Suprapubic skin (tissue), 4 donors: Measurements from ENCODE around the gene SPDYE4. TPM values are rescaled to one million over a fixed set of nuclear protein-coding genes. Genes with fewer than 3 reads are reported as not detected.

Source experiments
- DNase-seq, 2 donors: peaks; one replicate each; pipeline ENCODE4 v3.0.0-alpha.2; 2019; ENCODE audit warnings: low spot score in 2 of 2
- H3K27ac ChIP-seq: fragments of 200-600 bp; sonication (generic); one replicate; pipeline ENCODE4 v1.5.1; 2019
- H3K27me3 ChIP-seq: fragments of 200-600 bp; sonication (generic); one replicate; pipeline ENCODE4 v1.5.1; 2019
- H3K36me3 ChIP-seq: fragments of 200-600 bp; sonication (generic); one replicate; pipeline ENCODE4 v1.5.1; 2019
- H3K4me1 ChIP-seq: fragments of 200-600 bp; sonication (generic); one replicate; pipeline ENCODE4 v1.5.1; 2019
- H3K4me3 ChIP-seq: fragments of 200-600 bp; sonication (generic); one replicate; pipeline ENCODE4 v1.5.1; 2019; ENCODE audit warnings: mild to moderate bottlenecking
- H3K9me3 ChIP-seq: fragments of 200-600 bp; sonication (generic); one replicate; pipeline ENCODE4 v1.5.1; 2019
- EP300 ChIP-seq: sonication (generic); formaldehyde crosslinking; IDR thresholded peaks from one replicate; pipeline ENCODE4 v1.6.1; 2017; ENCODE audit warnings: antibody characterized with exemption
- POLR2A ChIP-seq, 2 donors: fragments of 450-650 bp; IDR thresholded peaks; one replicate each; pipeline ENCODE4 v1.6.1; 2017; ENCODE audit warnings: antibody characterized with exemption in 2 of 2, mild to moderate bottlenecking in 2 of 2, moderate library complexity in 2 of 2
- POLR2AphosphoS5 ChIP-seq, 3 donors: sonication (generic); formaldehyde crosslinking; IDR thresholded peaks; one replicate each; pipeline ENCODE4 v1.6.1; 2017; ENCODE audit warnings: antibody characterized with exemption in 3 of 3
- WGBS: methylation state at CpG from one replicate; pipeline ENCODE4 v1.1.5; 2018; 5-methylcytosine and 5-hydroxymethylcytosine counted together
- total RNA-seq, 4 donors: library from RNA; depleted of rRNA; stranded (reverse); fragments of >200 nt; gene quantifications; one replicate each; pipeline ENCODE4 v1.1.0, GENCODE V29; 2016
- TF ChIP-seq, protein P1 (sequence below), 2 donors: fragments of 200-600 bp in 1 of 2; fragments of 450-650 bp in 1 of 2; sonication (generic) in 1 of 2; IDR thresholded peaks; one replicate each; pipeline ENCODE4 v1.5.1; 2016 to 2019; ENCODE audit warnings: antibody characterized with exemption in 2 of 2, mild to moderate bottlenecking in 1 of 2, moderate library complexity in 1 of 2

The SPDYE4 gene
- total RNA-seq, 4 donors from 2014 or later, result not detected

DNA sequence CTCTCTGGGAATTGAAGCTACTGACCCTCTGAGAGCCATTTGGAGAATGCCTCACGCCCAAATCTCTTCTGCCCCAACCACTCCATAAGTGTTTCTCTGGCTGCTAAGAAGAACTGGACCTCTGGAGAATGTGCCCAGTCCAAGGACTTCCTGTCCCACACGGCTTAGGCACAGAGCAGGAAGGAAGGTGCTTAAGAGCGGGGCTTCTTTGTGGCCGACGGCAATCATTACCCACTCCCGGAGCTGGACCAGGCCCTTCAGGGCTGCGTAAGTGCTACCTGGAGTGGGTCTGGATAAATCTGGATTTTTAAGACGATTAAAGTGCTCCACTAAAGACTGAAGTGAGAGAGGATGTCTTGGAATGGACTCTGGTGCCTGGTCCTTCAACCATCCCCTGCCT, 15.5 kb downstream of the SPDYE4 start:
- 86% methylated on average over 8 of the region's 8 CpGs for WGBS
- TF ChIP-seq EP300 (no peak), POLR2A (IDR thresholded peaks at IDR 0.05) (no peak), POLR2AphosphoS5 (IDR thresholded peaks at IDR 0.05) (no peak)
- TF ChIP-seq, protein P1, sequence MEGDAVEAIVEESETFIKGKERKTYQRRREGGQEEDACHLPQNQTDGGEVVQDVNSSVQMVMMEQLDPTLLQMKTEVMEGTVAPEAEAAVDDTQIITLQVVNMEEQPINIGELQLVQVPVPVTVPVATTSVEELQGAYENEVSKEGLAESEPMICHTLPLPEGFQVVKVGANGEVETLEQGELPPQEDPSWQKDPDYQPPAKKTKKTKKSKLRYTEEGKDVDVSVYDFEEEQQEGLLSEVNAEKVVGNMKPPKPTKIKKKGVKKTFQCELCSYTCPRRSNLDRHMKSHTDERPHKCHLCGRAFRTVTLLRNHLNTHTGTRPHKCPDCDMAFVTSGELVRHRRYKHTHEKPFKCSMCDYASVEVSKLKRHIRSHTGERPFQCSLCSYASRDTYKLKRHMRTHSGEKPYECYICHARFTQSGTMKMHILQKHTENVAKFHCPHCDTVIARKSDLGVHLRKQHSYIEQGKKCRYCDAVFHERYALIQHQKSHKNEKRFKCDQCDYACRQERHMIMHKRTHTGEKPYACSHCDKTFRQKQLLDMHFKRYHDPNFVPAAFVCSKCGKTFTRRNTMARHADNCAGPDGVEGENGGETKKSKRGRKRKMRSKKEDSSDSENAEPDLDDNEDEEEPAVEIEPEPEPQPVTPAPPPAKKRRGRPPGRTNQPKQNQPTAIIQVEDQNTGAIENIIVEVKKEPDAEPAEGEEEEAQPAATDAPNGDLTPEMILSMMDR (IDR thresholded peaks at IDR 0.05), result no peak
- H3K4me3 ChIP-seq, result no peak overlapping the region
- peaks cover 18% of the 10 kb centered on the region for H3K4me1 ChIP-seq
- no peak overlapping the region for H3K27ac ChIP-seq
- no peaks in the 10 kb centered on the region for H3K9me3 ChIP-seq
- H3K27me3 ChIP-seq, result no peaks in the 10 kb centered on the region
- no peak for DNase-seq
- H3K36me3 ChIP-seq, result no peaks in the 10 kb centered on the region

DNA sequence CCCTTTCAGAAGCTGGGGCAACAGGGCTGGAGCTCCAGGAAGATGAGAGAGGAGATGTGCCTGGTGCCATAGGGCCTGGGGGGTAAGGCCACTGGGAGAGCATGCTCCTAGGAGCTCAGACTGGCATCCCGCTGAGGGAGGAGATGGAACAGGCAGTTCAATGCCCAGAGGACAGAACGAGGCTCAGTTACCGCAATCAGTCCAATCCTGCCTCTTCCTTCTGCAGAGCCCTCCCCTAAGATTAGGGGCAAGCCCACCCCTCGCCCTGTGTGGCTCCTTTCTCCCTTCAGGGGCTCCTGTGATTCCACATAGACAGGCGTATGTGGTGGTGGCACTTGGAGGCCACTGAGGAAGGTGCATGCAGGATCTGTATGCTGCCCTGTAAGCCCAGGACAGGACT, 16.1 kb downstream of the SPDYE4 start:
- no peak for DNase-seq
- Histone ChIP-seq H3K36me3 (no peaks in the 10 kb centered on the region), H3K4me1 (peaks cover 18% of the 10 kb centered on the region), H3K4me3 (no peak overlapping the region), H3K27ac (no peak overlapping the region), H3K27me3 (no peaks in the 10 kb centered on the region), H3K9me3 (no peaks in the 10 kb centered on the region)
- TF ChIP-seq EP300 (no peak), POLR2AphosphoS5 (IDR thresholded peaks at IDR 0.05) (no peak), POLR2A (IDR thresholded peaks at IDR 0.05) (no peak)
- TF ChIP-seq, protein P1 (IDR thresholded peaks at IDR 0.05), result no peak
- 89% methylated on average over 4 of the region's 5 CpGs for WGBS

- TF ChIP-seq POLR2AphosphoS5 (IDR thresholded peaks at IDR 0.05), result no peak
- TF ChIP-seq EP300, result no peak
- TF ChIP-seq, protein P1 (IDR thresholded peaks at IDR 0.05), result no peak
- TF ChIP-seq POLR2A (IDR thresholded peaks at IDR 0.05), result no peak
- no peaks in the 10 kb centered on the region for H3K27me3 ChIP-seq
- peaks cover 18% of the 10 kb centered on the region for H3K4me1 ChIP-seq
- no peak overlapping the region for H3K4me3 ChIP-seq
- no peak overlapping the region for H3K27ac ChIP-seq
- H3K36me3 ChIP-seq, result no peaks in the 10 kb centered on the region
- no peak for DNase-seq
- WGBS, result 76% methylated on average over 4 of the region's 4 CpGs
- H3K9me3 ChIP-seq, result no peaks in the 10 kb centered on the region
These were observed 16.6 kb downstream of the SPDYE4 start for GRCh38 chr17:8741771-8742170.

GRCh38 chr17:8741366-8741765, 17.0 kb downstream of the SPDYE4 start:
- no peaks in the 10 kb centered on the region for H3K27me3 ChIP-seq
- DNase-seq, result no peak
- no peak overlapping the region for H3K4me3 ChIP-seq
- 95% methylated on average over 13 of the region's 17 CpGs for WGBS
- TF ChIP-seq POLR2A (IDR thresholded peaks at IDR 0.05) (no peak), EP300 (no peak), POLR2AphosphoS5 (IDR thresholded peaks at IDR 0.05) (no peak)
- TF ChIP-seq, protein P1 (IDR thresholded peaks at IDR 0.05), result no peak
- peaks cover 15% of the 10 kb centered on the region for H3K4me1 ChIP-seq
- H3K36me3 ChIP-seq, result no peaks in the 10 kb centered on the region
- H3K9me3 ChIP-seq, result no peaks in the 10 kb centered on the region
- H3K27ac ChIP-seq, result no peak overlapping the region

GRCh38 chr17:8740486-8740885, 17.9 kb downstream of the SPDYE4 start:
- H3K27ac ChIP-seq, result no peak overlapping the region
- H3K4me1 ChIP-seq, result peaks cover 6% of the 10 kb centered on the region
- H3K4me3 ChIP-seq, result no peak overlapping the region
- 58% methylated on average over 12 of the region's 12 CpGs for WGBS
- no peaks in the 10 kb centered on the region for H3K9me3 ChIP-seq
- no peaks in the 10 kb centered on the region for H3K36me3 ChIP-seq
- H3K27me3 ChIP-seq, result no peaks in the 10 kb centered on the region
- DNase-seq, result no peak
- TF ChIP-seq EP300 (no peak), POLR2A (IDR thresholded peaks at IDR 0.05) (no peak), POLR2AphosphoS5 (IDR thresholded peaks at IDR 0.05) (no peak)
- TF ChIP-seq, protein P1 (IDR thresholded peaks at IDR 0.05), result no peak
